Caco-2 (cell line): ENCODE data around the gene IMMT. TPM values are rescaled to one million over a fixed set of nuclear protein-coding genes. Genes with fewer than 3 reads are reported as not detected.

Experiments used
- BruUV-seq: library from RNA; stranded (reverse); fragments of 400-500 nt; replicated peaks from 2 replicates; lab custom pipeline; 2021; lab: Mats Ljungman, UMichigan
- CTCF ChIA-PET: fragments of 300-600 bp; sonication (Branson Sonifier 250); formaldehyde crosslinking; loops from one replicate; lab custom pipeline; 2022; ENCODE audit warnings: antibody characterized with exemption; lab: Charles Lee
- POLR2A ChIA-PET: fragments of 300-600 bp; sonication (Branson Sonifier 250); formaldehyde crosslinking; loops from one replicate; lab custom pipeline; 2022; ENCODE audit warnings: antibody characterized with exemption; lab: Charles Lee
- DNase-seq, 2 experiments: peaks; one replicate each; pipeline versions ENCODE4 v3.0.0 to v3.0.0-alpha.2; 2020 to 2022
- H3K27me3 ChIP-seq: replicated peaks from 2 replicates; pipeline ENCODE4 v1.6.0; 2011; ENCODE audit warnings: low read length; ENCODE audit not compliant: control insufficient read depth, insufficient read depth
- H3K36me3 ChIP-seq: 2 replicates; pipeline ENCODE4 v1.5.1; 2011; ENCODE audit warnings: low read length; ENCODE audit not compliant: control insufficient read depth, insufficient read depth
- H3K4me1 ChIP-seq: fragments of 250-450 bp; sonication (Bioruptor Pico); 2 replicates; pipeline ENCODE4 v1.5.1; 2020; ENCODE audit warnings: mild to moderate bottlenecking
- H3K4me3 ChIP-seq: 2 replicates; pipeline ENCODE4 v1.5.1; 2011; ENCODE audit warnings: low read depth, mild to moderate bottlenecking, control low read depth, low read length
- H3K9me3 ChIP-seq: fragments of 250-450 bp; sonication (Bioruptor Pico); 2 replicates; pipeline ENCODE4 v1.5.1; 2020; ENCODE audit warnings: mild to moderate bottlenecking, moderate library complexity
- H3K27ac Mint-ChIP-seq: one replicate; pipeline ENCODE4 v1.8.0; 2022; ENCODE audit warnings: mixed read lengths; ENCODE audit not compliant: unreplicated experiment
- H3K27me3 Mint-ChIP-seq: one replicate; pipeline ENCODE4 v1.8.0; 2022; ENCODE audit warnings: mixed read lengths; ENCODE audit not compliant: insufficient read depth, unreplicated experiment
- H3K36me3 Mint-ChIP-seq: one replicate; pipeline ENCODE4 v1.8.0; 2022; ENCODE audit warnings: mild to moderate bottlenecking, mixed read lengths; ENCODE audit not compliant: insufficient read depth, unreplicated experiment
- H3K4me1 Mint-ChIP-seq: one replicate; pipeline ENCODE4 v1.8.0; 2022; ENCODE audit warnings: low read depth, mixed read lengths; ENCODE audit not compliant: unreplicated experiment
- H3K4me3 Mint-ChIP-seq: one replicate; pipeline ENCODE4 v1.8.0; 2022; ENCODE audit warnings: mild to moderate bottlenecking, moderate library complexity, mixed read lengths; ENCODE audit not compliant: unreplicated experiment
- H3K9me3 Mint-ChIP-seq: one replicate; pipeline ENCODE4 v1.8.0; 2022; ENCODE audit warnings: mixed read lengths; ENCODE audit not compliant: unreplicated experiment
- CTCF ChIP-seq, 2 experiments: fragments of 200-600 bp in 1 of 2; IDR thresholded peaks; 1 replicate in 1 of 2; 2 replicates in 1 of 2; pipeline versions ENCODE4 v1.5.1 to v1.8.0; 2011 to 2022; ENCODE audit warnings: antibody characterized with exemption in 1 of 2, control low read depth in 1 of 2, inconsistent platforms in 1 of 2, low read depth in 1 of 2, low read length in 1 of 2, mild to moderate bottlenecking in 1 of 2, moderate library complexity in 1 of 2; ENCODE audit not compliant: insufficient read depth in 1 of 2, severe bottlenecking in 1 of 2, unreplicated experiment in 1 of 2
- intact Hi-C: fragments of 100-400 bp; cut with micrococcal nuclease; formaldehyde crosslinking; loops from one replicate; pipeline ENCODE4 v1.10.0; 2022; ENCODE audit not compliant: unreplicated experiment
- total RNA-seq: library from RNA; stranded (reverse); gene quantifications from 2 replicates; pipeline ENCODE4 v1.2.3, GENCODE V29; 2022

The IMMT gene
- total RNA-seq, 1 experiment from 2014 or later = 129 TPM

- BruUV-seq = no TSS peak
- no peaks in the 10 kb centered on the region for H3K27me3 Mint-ChIP-seq
- DNase-seq = no peak
- peaks cover 4% of the 10 kb centered on the region; the same call in 1 of the 2 replicates for H3K36me3 ChIP-seq
- no peak overlapping the region for H3K27ac Mint-ChIP-seq
- no peaks in the 10 kb centered on the region for H3K9me3 ChIP-seq
- H3K27me3 ChIP-seq = no peaks in the 10 kb centered on the region
- no peak overlapping the region for H3K4me3 ChIP-seq
- H3K4me1 Mint-ChIP-seq = peaks cover 20% of the 10 kb centered on the region
- H3K4me1 ChIP-seq = peaks cover 21% of the 10 kb centered on the region
- H3K36me3 Mint-ChIP-seq = peaks cover 56% of the 10 kb centered on the region
- ChIA-PET CTCF (no interaction called here), POLR2A (no interaction called here)
- no peaks in the 10 kb centered on the region for H3K9me3 Mint-ChIP-seq
- intact Hi-C loops = no loop called here
- H3K4me3 Mint-ChIP-seq = no peak overlapping the region
- no peak for TF ChIP-seq CTCF (IDR thresholded peaks at IDR 0.05; ENCODE audit: insufficient read depth in 1 of 2, low read depth in 1 of 2, low read length in 1 of 2, severe bottlenecking in 1 of 2, unreplicated experiment in 1 of 2)
Observed at GRCh38 chr2:86211033-86211795, 16.0 kb upstream of the IMMT start.

GRCh38 chr2:86204458-86204857 is 9.2 kb upstream of the IMMT start:
- intact Hi-C loops = no loop called here
- H3K36me3 Mint-ChIP-seq = peaks cover 38% of the 10 kb centered on the region
- H3K27ac Mint-ChIP-seq = no peak overlapping the region
- no peaks in the 10 kb centered on the region for H3K27me3 Mint-ChIP-seq
- H3K27me3 ChIP-seq = no peaks in the 10 kb centered on the region
- ChIA-PET POLR2A (no interaction called here), CTCF (no interaction called here)
- H3K4me1 Mint-ChIP-seq = peaks cover 16% of the 10 kb centered on the region
- no peak overlapping the region for H3K4me3 ChIP-seq
- no peaks in the 10 kb centered on the region for H3K9me3 ChIP-seq
- H3K36me3 ChIP-seq = peaks cover 2% of the 10 kb centered on the region; the same call in 1 of the 2 replicates
- no peaks in the 10 kb centered on the region; the same call in 1 of the 2 replicates for H3K4me1 ChIP-seq
- no TSS peak for BruUV-seq
- DNase-seq = no peak
- no peak overlapping the region for H3K4me3 Mint-ChIP-seq
- TF ChIP-seq CTCF (IDR thresholded peaks at IDR 0.05; ENCODE audit: insufficient read depth in 1 of 2, low read depth in 1 of 2, low read length in 1 of 2, severe bottlenecking in 1 of 2, unreplicated experiment in 1 of 2) = no peak
- H3K9me3 Mint-ChIP-seq = no peaks in the 10 kb centered on the region

GRCh38 chr2:86203614-86204013 is 8.4 kb upstream of the IMMT start:
- peaks cover 16% of the 10 kb centered on the region for H3K4me1 Mint-ChIP-seq
- POLR2A ChIA-PET = no interaction called here
- Histone ChIP-seq H3K27me3 (no peaks in the 10 kb centered on the region), H3K9me3 (no peaks in the 10 kb centered on the region), H3K4me3 (no peak overlapping the region), H3K36me3 (peaks cover 2% of the 10 kb centered on the region; the same call in 1 of the 2 replicates), H3K4me1 (no peaks in the 10 kb centered on the region; the same call in 1 of the 2 replicates)
- no peak overlapping the region for H3K27ac Mint-ChIP-seq
- peaks cover 36% of the 10 kb centered on the region for H3K36me3 Mint-ChIP-seq
- no peak for DNase-seq
- no peaks in the 10 kb centered on the region for H3K9me3 Mint-ChIP-seq
- TF ChIP-seq CTCF (IDR thresholded peaks at IDR 0.05; ENCODE audit: insufficient read depth in 1 of 2, low read depth in 1 of 2, low read length in 1 of 2, severe bottlenecking in 1 of 2, unreplicated experiment in 1 of 2) = no peak
- BruUV-seq = no TSS peak
- no peaks in the 10 kb centered on the region for H3K27me3 Mint-ChIP-seq
- H3K4me3 Mint-ChIP-seq = no peak overlapping the region
- CTCF ChIA-PET = no interaction called here
- intact Hi-C loops = no loop called here
